Forelimb muscle (tissue), 1 donor: ENCODE data around the gene UBASH3B. TPM values are rescaled to one million over a fixed set of nuclear protein-coding genes. Genes with fewer than 3 reads are reported as not detected.
"Not testable (repeated sequence)": the region's sequence is repeated elsewhere in the genome, so short reads cannot be mapped to it uniquely, and the experiment has no call there.

Experiments used
- DNase-seq: peaks from one replicate; pipeline ENCODE4 v3.0.0-alpha.2; 2013; ENCODE audit warnings: low read depth
- polyA plus RNA-seq: library from polyadenylated mRNA; unstranded; fragments of 120-200 nt; gene quantifications from one replicate; pipeline ENCODE4 v1.2.1, GENCODE V29; 2013; ENCODE audit not compliant: insufficient read length

The UBASH3B gene
- polyA plus RNA-seq, 1 donor: 4.2 TPM

DNA sequence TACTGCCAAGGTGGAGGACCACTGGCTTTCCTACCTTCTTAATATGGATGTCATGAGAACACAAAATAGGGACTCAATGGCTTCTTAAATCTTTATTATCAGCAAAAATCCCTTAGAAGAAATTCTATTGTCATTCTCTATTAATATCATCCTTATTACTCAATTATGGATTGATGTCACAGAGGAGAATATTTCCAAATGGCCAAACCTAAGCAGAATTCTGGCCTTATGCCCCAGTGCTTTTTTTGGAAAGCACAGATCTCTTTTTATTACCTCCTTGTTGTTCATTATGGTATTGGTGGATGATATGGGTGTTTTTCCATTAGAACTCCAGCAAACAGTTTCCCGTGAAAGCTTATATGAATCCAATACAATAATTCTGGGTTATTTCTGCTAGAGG is 192.7 kb downstream of the UBASH3B start:
- no peak for DNase-seq

DNA sequence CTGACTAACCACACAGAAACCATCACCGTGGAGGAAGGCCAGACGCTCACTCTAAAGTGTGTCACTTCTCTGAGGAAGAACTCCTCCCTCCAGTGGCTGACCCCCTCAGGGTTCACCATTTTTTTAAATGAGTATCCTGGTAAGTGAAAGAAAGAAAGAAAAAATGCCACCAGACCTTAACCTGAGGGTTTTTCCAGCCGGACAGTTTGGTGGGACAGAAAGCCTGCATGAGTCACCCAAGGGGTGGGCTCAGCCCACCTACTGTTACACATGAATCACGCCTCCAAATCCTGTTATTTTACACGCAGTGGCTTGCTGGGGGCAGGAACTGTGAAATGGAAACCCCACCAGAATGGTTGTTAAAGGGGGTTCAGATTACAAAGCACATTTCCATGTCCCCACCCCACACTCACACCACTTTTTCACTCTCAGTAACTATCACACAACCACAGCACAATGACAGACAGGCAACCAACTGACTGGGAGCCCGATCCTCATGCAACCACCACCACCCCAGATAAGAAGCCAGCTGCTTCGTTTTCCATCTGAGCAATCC is 194.6 kb downstream of the UBASH3B start:
- DNase-seq: no peak

DNA sequence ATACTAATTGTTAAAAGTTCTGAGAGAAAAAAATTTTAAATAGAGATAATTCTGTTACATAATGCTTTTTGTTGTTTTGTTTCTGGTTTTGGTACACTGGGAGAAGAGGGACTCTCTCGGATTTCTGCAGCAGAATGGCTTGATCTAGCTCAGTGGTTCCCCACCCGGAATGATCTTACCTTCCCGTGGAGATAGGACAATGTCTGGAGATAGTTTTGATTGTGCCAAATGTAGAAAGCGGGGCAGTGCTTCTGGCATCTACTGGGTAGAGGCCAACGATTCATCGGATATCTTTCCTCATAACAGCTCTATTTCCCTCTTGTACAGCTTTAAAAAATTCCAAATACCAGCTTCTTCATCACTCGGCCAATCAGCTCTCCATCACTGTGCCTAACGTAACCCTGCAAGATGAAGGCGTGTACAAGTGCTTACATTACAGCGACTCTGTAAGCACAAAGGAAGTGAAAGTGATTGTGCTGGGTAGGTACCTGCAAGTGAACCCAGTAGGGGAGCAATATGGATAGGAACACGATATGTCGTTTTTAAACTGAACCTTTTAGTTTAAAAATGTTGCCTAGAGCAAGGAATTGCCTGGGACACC is 195.9 kb downstream of the UBASH3B start:
- no peak for DNase-seq

DNA sequence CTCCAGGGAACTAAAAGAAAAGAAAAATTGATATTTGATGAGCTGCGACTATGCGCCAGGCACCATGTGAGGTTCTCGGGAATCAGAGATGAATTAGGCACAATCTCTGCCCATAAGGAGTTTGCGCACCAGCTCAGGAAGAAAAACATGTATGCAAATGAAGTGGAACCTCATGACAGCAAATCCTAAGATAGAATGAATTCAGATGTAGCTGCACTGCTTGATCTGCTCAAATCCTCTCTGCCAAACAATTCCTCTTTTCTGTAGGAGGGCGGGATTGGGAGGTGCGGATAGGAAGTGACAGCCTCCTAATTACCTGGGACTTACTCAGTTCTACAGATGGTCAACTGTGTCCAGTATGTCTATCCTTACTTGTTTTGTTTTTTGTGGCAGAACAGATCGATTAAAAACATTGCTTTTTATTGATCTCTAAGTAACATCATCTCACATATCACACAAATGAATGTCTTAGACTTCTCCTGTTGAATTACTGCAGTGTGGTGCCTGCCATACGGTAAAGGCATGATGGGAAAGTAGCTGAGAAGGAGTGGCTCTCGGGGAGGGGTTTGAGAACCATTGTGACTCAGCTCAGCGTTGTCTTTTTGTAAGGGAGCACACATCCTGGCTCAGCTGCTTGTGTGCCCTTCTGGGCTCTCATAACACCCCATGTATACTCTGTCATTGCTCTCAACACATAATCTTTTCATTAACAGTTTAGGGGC is 196.7 kb downstream of the UBASH3B start:
- DNase-seq: no peak

DNA sequence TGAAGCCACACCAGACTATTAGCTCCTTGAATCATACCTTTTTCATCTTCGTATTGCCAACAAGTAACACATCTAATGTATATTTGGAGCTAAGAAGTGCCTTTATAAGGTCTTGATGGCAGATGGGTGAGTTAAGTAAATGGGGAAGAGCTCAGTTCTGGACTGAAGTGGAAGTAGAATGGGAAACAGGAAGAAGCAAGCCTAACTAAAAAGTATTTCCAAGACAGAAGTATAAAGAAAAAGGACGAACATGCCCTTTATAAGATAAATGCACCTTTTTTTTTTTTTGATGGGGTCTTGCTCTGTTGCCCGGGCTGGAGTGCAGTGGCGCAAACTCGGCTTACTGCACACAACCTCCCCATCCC is 197.3 kb downstream of the UBASH3B start:
- DNase-seq: no peak

DNA sequence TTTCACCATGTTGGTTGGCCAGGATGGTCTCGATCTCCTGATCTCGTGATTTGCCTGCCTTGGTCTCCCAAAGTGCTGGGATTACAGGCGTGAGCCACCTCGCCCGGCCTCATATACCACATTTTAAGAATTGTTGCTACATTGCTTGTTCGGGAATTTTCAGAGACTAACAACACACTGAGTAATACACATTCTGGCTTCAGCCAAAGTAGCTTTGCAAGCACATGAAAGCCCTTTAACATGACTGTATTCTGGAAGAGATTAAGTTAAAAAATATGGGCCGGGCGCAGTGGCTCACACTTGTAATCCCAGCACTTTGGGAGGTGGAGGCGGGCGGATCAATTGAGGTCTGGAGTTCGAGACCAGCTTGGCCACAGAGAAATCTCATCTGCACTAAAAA is 197.7 kb downstream of the UBASH3B start:
- DNase-seq: no peak

DNA sequence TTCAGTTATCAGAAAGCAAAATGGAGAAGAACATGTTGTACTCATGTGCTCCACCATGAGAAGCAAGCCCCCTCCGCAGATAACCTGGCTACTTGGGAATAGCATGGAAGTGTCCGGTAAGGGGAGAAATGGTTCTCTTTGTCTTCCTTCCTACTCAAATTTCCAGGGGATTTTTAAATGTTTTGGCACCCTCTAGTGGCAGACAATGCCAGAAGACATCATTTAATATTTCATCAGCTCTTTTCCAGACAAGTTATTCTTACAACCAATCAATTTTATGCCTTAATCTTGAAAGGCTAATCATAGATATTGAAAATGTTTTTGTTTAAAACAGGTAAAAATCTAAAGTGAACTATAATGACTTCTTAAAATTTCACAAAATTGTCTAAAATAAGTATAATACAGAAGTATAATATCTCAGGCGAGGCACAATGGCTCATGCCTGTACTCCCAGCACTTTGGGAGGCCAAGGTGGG is 198.5 kb downstream of the UBASH3B start:
- peak; percentile 69 for DNase-seq

DNA sequence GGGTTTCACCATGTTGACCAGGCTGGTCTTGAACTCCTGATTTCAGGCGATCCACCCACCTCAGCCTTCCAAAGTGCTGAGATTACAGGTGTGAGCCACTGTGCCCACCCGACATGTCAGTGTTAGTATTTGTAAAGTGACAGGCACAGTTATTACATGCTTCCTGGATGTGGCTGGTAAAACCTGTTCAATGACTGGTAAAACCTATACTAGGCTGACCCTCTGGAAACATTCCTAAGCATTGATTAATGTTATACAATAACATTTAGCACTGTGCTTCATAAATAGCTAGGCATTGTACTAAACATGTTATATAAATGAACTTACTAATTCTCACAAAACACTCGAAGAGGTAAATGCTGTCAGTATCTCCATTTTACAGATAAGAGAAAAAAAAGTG is 206.1 kb downstream of the UBASH3B start:
- no peak for DNase-seq

DNA sequence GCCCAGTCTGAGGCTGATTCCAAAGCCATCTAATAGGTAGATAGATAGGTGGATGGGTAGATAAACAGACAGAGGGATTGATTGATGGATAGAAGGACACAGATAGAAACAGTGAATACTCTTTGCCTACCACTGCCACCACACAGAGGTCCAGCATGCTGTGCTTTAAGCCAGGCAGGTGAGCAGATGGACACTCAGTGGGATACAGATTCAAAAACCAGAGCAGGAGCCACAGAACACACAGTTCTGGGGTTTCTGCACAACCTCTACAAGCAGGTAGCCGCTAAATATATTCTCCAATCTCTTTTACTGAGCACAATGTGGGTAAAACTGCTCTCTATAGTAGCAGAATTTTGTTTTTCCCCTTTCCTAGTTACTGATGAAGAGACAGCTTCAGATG is 206.6 kb downstream of the UBASH3B start:
- DNase-seq: no peak

DNA sequence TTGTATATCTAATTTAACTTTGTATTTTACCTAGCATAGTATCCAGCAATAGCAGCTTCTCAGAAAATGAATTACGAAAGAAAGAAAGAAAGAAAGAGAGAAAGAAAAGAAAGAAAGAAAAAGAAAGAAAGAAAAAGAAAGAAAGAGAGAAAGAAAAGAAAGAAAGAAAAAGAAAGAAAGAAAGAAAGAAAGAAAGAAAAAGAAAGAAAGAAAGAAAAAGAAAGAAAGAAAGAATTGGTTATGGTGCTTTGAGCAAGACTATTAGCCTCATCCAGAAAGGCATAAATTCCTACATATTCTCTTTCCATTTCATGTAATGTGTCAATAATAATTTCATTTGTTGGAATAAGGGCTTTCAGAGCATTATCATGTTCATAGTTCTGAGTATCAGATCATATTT is 207.6 kb downstream of the UBASH3B start:
- not testable (repeated sequence) for DNase-seq

DNA sequence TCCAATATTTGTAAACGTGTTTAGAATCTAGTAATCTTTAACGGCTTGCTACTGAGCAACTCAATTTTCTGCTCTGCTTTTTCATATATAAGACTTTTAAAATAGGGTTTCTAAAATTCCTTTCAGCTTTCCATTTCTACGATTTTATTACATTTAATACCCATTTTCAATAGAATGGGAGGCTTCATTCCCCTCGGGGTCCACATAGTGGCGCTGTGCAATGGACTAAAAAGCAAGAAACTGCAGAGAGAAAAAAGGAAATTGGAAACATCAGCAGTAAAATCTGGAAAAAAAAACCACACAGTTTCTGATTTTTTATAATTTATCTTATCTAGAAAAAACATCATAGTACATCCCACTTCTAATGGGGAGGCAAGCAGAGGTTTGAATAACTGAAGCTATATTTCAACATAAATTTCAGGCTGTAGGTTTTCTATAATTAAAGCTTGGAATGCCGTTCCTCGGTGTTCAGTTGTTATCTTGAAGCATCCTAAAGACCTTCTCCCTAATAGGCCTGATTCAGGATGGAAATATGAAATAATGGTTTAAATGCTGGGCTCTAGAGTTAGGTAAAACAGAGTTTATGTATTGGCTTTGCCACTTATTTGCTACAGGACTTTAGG is 208.3 kb downstream of the UBASH3B start:
- DNase-seq: no peak

Other genes starting within 250 kb of the UBASH3B start
- not detected for gene CRTAM, start 182.8 kb downstream of the UBASH3B start, polyA plus RNA-seq
- gene JHY, start 227.0 kb downstream of the UBASH3B start, polyA plus RNA-seq: 1.3 TPM